ENCODE data around the gene EMILIN1. TPM values are rescaled to one million over a fixed set of nuclear protein-coding genes. Genes with fewer than 3 reads are reported as not detected.
A peak's percentile ranks its signal among the peaks of the same experiment; 100 is the strongest.

EMILIN1 gene
- polyA plus RNA-seq, 1 of the 3 experiments (the other 2 are of a cell fraction) = 286 TPM

GRCh38 chr2:27049422-27050280 is 28.8 kb upstream of the EMILIN1 start:
- H3K36me3 ChIP-seq (replicated peaks in 1 of 2; ENCODE audit: control insufficient read depth in 1 of 2, insufficient read depth in 2 of 2, low read length in 1 of 2) = peaks cover 0 to 15% of the 10 kb centered on the region in 2 experiments
- ChIA-PET CTCF (interaction anchor here (0.6 to 13.5 kb wide), 22 partner anchors 8 to 1886 kb away, joined by 3 to 216 read pairs (median 6); partner anchors contain the start of genes EMILIN1, KHK and OST4), POLR2A (interaction anchor here (0.6 to 4.8 kb wide), 17 partner anchors 10 to 200 kb away, joined by 3 to 80 read pairs (median 7); partner anchors contain the start of genes ATRAID, EMILIN1, KHK and OST4)
- H3K27me3 ChIP-seq (ENCODE audit: insufficient read depth) = no peaks in the 10 kb centered on the region
- H3K4me3 ChIP-seq (ENCODE audit: low read depth in 2 of 2, low read length in 1 of 2) = peak overlapping the region; percentile 86 to 89
- no peaks in the 10 kb centered on the region for H3K9me3 ChIP-seq
- peak; percentile 88 for DNase-seq
- peak overlapping the region; percentile 81 to 98 for H3K27ac ChIP-seq (ENCODE audit: low read depth in 2 of 2, low read length in 1 of 2)
- H3F3A ChIP-seq (replicated peaks; ENCODE audit: insufficient read depth) = peaks cover 32% of the 10 kb centered on the region
- peak overlapping the region; percentile 70 for H2AFZ ChIP-seq (ENCODE audit: low read depth)
- H3K4me2 ChIP-seq = peak overlapping the region; percentile 98
- peak overlapping the region; percentile 60 for H3K9ac ChIP-seq
- H4K20me1 ChIP-seq (ENCODE audit: insufficient read depth) = no peaks in the 10 kb centered on the region
- TF ChIP-seq MXI1 (IDR thresholded peaks at IDR 0.05; ENCODE audit: low read depth, low read length) = peak; percentile 19; the same call in 1 of the 2 replicates
- no peak for TF ChIP-seq CHD2 (IDR thresholded peaks at IDR 0.05; ENCODE audit: low read length, partially characterized antibody)
- peak; percentile 11; the same call in 1 of the 2 replicates for TF ChIP-seq FOXJ3 (CRISPR knock-in tag; IDR thresholded peaks at IDR 0.05)
- TF ChIP-seq TEAD4 (IDR thresholded peaks at IDR 0.05; ENCODE audit: borderline replicate concordance, insufficient read depth) = no peak
- TF ChIP-seq YY1 (IDR thresholded peaks at IDR 0.05; ENCODE audit: low read depth) = no peak; the same call in 1 of the 2 replicates
- TF ChIP-seq MAX (IDR thresholded peaks at IDR 0.05; ENCODE audit: low read depth) = peak; percentile 15; the same call in 1 of the 2 replicates
- no peak for TF ChIP-seq GABPA (IDR thresholded peaks at IDR 0.05; ENCODE audit: low read depth)
- WGBS (ENCODE audit: low lambda C conversion rate) = 41% methylated on average over 21 of the region's 52 CpGs
- H3K9me2 ChIP-seq = no peaks in the 10 kb centered on the region
- H3K4me1 ChIP-seq (ENCODE audit: control insufficient read depth in 1 of 2, insufficient read depth in 2 of 2, low read depth in 1 of 2, low read length in 1 of 2) = peaks cover 10 to 15% of the 10 kb centered on the region in 2 experiments; a peak in 2 of 4 replicates
- H3K79me2 ChIP-seq (ENCODE audit: insufficient read depth) = no peaks in the 10 kb centered on the region

GRCh38 chr2:27050281-27050995 is 28.0 kb upstream of the EMILIN1 start:
- Histone ChIP-seq H3K36me3 (replicated peaks in 1 of 2; ENCODE audit: control insufficient read depth in 1 of 2, insufficient read depth in 2 of 2, low read length in 1 of 2) (peaks cover 5 to 23% of the 10 kb centered on the region in 2 experiments), H3K9ac (peak overlapping the region; percentile 76), H3F3A (replicated peaks; ENCODE audit: insufficient read depth) (peaks cover 32% of the 10 kb centered on the region), H2AFZ (ENCODE audit: low read depth) (peak overlapping the region; percentile 70), H4K20me1 (ENCODE audit: insufficient read depth) (no peaks in the 10 kb centered on the region), H3K27me3 (ENCODE audit: insufficient read depth) (no peaks in the 10 kb centered on the region), H3K4me1 (ENCODE audit: control insufficient read depth in 1 of 2, insufficient read depth in 2 of 2, low read depth in 1 of 2, low read length in 1 of 2) (peaks cover 10 to 15% of the 10 kb centered on the region in 2 experiments; a peak in 2 of 4 replicates), H3K9me3 (no peaks in the 10 kb centered on the region), H3K27ac (ENCODE audit: low read depth in 2 of 2, low read length in 1 of 2) (peak overlapping the region; percentile 81 to 98), H3K4me3 (ENCODE audit: low read depth in 2 of 2, low read length in 1 of 2) (peak overlapping the region; percentile 86 to 89), H3K4me2 (peak overlapping the region; percentile 98), H3K9me2 (no peaks in the 10 kb centered on the region), H3K79me2 (ENCODE audit: insufficient read depth) (no peaks in the 10 kb centered on the region)
- ChIA-PET CTCF (interaction anchor here (0.6 to 13.5 kb wide), 23 partner anchors 9 to 1887 kb away, joined by 3 to 216 read pairs (median 6); partner anchors contain the start of genes ABHD1, EMILIN1, KHK and OST4), POLR2A (interaction anchor here (0.7 to 4.8 kb wide), 17 partner anchors 10 to 201 kb away, joined by 3 to 80 read pairs (median 8); partner anchors contain the start of genes ATRAID, EMILIN1, KHK and OST4)
- DNase-seq = peak; percentile 93
- WGBS (ENCODE audit: low lambda C conversion rate) = 3% methylated on average over 39 of the region's 48 CpGs
- no peak; the same call in 1 of the 2 replicates for TF ChIP-seq GABPA (IDR thresholded peaks at IDR 0.05; ENCODE audit: low read depth)
- TF ChIP-seq USF2 (IDR thresholded peaks at IDR 0.05; ENCODE audit: borderline replicate concordance, low read depth, low read length) = 0 out of 2 replicates have a peak, but pooled peaks have one; percentile 6
- no peak for TF ChIP-seq ELF1 (IDR thresholded peaks at IDR 0.05)
- peak; percentile 90 for TF ChIP-seq FOSL2 (IDR thresholded peaks at IDR 0.05; ENCODE audit: borderline replicate concordance, low read depth)
- TF ChIP-seq FOXM1 (IDR thresholded peaks at IDR 0.05; ENCODE audit: low read depth) = no peak
- TF ChIP-seq YY1 (IDR thresholded peaks at IDR 0.05; ENCODE audit: low read depth) = peak; percentile 15; the same call in 1 of the 2 replicates
- TF ChIP-seq EZH2phosphoT487 (IDR thresholded peaks at IDR 0.05; ENCODE audit: borderline replicate concordance, low read depth) = no peak
- TF ChIP-seq TCF12 (IDR thresholded peaks at IDR 0.05) = no peak
- no peak for TF ChIP-seq RFX5 (IDR thresholded peaks at IDR 0.05; ENCODE audit: low read length)
- peak; percentile 4; the same call in 1 of the 2 replicates for TF ChIP-seq MAX (IDR thresholded peaks at IDR 0.05; ENCODE audit: low read depth)
- peak; percentile 94 for TF ChIP-seq GATA2 (CRISPR knock-in tag; IDR thresholded peaks at IDR 0.05)
- peak; percentile 73; the same call in 1 of the 2 replicates for TF ChIP-seq RCOR1 (IDR thresholded peaks at IDR 0.05; ENCODE audit: low read length)
- peak in 1 of 2 experiments; percentile 76; a peak in 2 of 4 replicates for TF ChIP-seq EP300 (IDR thresholded peaks at IDR 0.05; ENCODE audit: borderline replicate concordance in 1 of 2, low read depth in 1 of 2, low read length in 1 of 2)
- no peak; the same call in 1 of the 2 replicates for TF ChIP-seq RXRA (IDR thresholded peaks at IDR 0.05; ENCODE audit: borderline replicate concordance, low read depth)
- 0 out of 2 replicates have a peak, but pooled peaks have one; percentile 14 for TF ChIP-seq NFIC (IDR thresholded peaks at IDR 0.05; ENCODE audit: borderline replicate concordance)

All from SK-N-SH (cell line).